ENCODE measurements around the gene CLEC20A. TPM values are rescaled to one million over a fixed set of nuclear protein-coding genes. Genes with fewer than 3 reads are reported as not detected.

CLEC20A gene
- total RNA-seq, 1 experiment from 2014 or later: not detected

DNA sequence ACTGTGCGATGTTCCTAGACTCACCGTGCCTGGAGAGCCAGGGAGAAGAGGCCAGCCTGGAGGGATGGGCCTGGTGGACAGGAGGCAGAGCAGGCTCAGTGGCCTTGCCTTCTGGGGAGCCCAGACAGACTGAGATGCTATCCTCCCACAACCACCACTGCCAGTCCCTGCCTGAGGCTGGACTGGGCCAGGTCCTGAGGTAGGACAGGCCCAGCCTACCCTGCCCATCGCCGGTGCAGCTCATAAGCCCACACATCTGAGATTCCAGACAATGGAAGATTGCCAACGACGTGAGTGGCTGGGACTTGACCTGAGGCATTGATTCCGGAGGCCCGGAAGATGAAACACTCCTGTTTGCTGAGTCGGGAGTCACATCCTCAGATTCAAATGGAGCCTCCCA, 5.8 kb downstream of the CLEC20A start:
- ChIA-PET POLR2A (no interaction called here), CTCF (no interaction called here)
- Histone ChIP-seq H3K4me1 (no peaks in the 10 kb centered on the region), H3K4me3 (ENCODE audit: low read depth, low read length) (no peak overlapping the region), H3K27me3 (replicated peaks; ENCODE audit: control insufficient read depth, insufficient read depth, low read length) (no peaks in the 10 kb centered on the region), H3K9me3 (no peaks in the 10 kb centered on the region), H3K36me3 (ENCODE audit: control insufficient read depth, insufficient read depth, low read length) (no peaks in the 10 kb centered on the region)
- no peak overlapping the region for H3K27ac Mint-ChIP-seq (ENCODE audit: unreplicated experiment)
- no peak for TF ChIP-seq CTCF (IDR thresholded peaks at IDR 0.05; ENCODE audit: insufficient read depth in 1 of 2, low read depth in 1 of 2, low read length in 1 of 2, severe bottlenecking in 1 of 2, unreplicated experiment in 1 of 2)
- H3K4me1 Mint-ChIP-seq (ENCODE audit: low read depth, unreplicated experiment): no peaks in the 10 kb centered on the region
- DNase-seq: no peak
- no peak overlapping the region for H3K4me3 Mint-ChIP-seq (ENCODE audit: unreplicated experiment)
- no peaks in the 10 kb centered on the region for H3K27me3 Mint-ChIP-seq (ENCODE audit: insufficient read depth, unreplicated experiment)
- BruUV-seq (replicated peaks): no TSS peak
- H3K36me3 Mint-ChIP-seq (ENCODE audit: insufficient read depth, unreplicated experiment): no peaks in the 10 kb centered on the region
- intact Hi-C loops (cut with micrococcal nuclease; ENCODE audit: unreplicated experiment): no loop called here
- H3K9me3 Mint-ChIP-seq (ENCODE audit: unreplicated experiment): no peaks in the 10 kb centered on the region

- intact Hi-C loops (cut with micrococcal nuclease; ENCODE audit: unreplicated experiment): no loop called here
- H3K36me3 ChIP-seq (ENCODE audit: control insufficient read depth, insufficient read depth, low read length): no peaks in the 10 kb centered on the region
- no peaks in the 10 kb centered on the region for H3K36me3 Mint-ChIP-seq (ENCODE audit: insufficient read depth, unreplicated experiment)
- H3K27ac Mint-ChIP-seq (ENCODE audit: unreplicated experiment): no peak overlapping the region
- CTCF ChIA-PET: no interaction called here
- H3K4me3 ChIP-seq (ENCODE audit: low read depth, low read length): no peak overlapping the region
- no peaks in the 10 kb centered on the region for H3K9me3 ChIP-seq
- DNase-seq: no peak
- no peak overlapping the region for H3K4me3 Mint-ChIP-seq (ENCODE audit: unreplicated experiment)
- H3K27me3 Mint-ChIP-seq (ENCODE audit: insufficient read depth, unreplicated experiment): no peaks in the 10 kb centered on the region
- no peak for TF ChIP-seq CTCF (IDR thresholded peaks at IDR 0.05; ENCODE audit: insufficient read depth in 1 of 2, low read depth in 1 of 2, low read length in 1 of 2, severe bottlenecking in 1 of 2, unreplicated experiment in 1 of 2)
- no peaks in the 10 kb centered on the region for H3K4me1 Mint-ChIP-seq (ENCODE audit: low read depth, unreplicated experiment)
- no peaks in the 10 kb centered on the region for H3K27me3 ChIP-seq (replicated peaks; ENCODE audit: control insufficient read depth, insufficient read depth, low read length)
- POLR2A ChIA-PET: no interaction called here
- H3K4me1 ChIP-seq: no peaks in the 10 kb centered on the region
- BruUV-seq (replicated peaks): no TSS peak
- H3K9me3 Mint-ChIP-seq (ENCODE audit: unreplicated experiment): no peaks in the 10 kb centered on the region
Observed at GRCh38 chr1:178490136-178490535, 6.6 kb downstream of the CLEC20A start.

DNA sequence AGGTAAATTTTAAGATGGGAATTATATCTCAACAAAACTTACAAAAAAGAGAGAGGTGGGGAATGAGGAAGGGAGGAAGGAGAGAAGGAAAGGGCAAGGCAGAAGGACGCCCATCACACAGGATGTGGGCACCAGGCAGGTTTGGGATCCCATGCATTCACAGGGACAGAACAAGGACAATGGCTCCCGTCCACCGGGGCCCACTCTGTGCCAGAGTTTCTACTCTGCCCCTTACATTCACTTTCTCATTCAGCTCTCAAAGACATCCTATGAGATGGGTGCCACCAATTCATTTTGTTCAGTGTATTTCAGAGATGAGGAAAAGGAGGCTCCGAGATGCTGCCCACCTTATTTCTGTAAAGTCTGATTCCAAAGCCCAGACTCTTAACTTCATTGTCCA, 7.4 kb downstream of the CLEC20A start:
- intact Hi-C loops (cut with micrococcal nuclease; ENCODE audit: unreplicated experiment): no loop called here
- no peaks in the 10 kb centered on the region for H3K27me3 ChIP-seq (replicated peaks; ENCODE audit: control insufficient read depth, insufficient read depth, low read length)
- no peaks in the 10 kb centered on the region for H3K4me1 ChIP-seq
- no peaks in the 10 kb centered on the region for H3K4me1 Mint-ChIP-seq (ENCODE audit: low read depth, unreplicated experiment)
- H3K4me3 Mint-ChIP-seq (ENCODE audit: unreplicated experiment): no peak overlapping the region
- H3K36me3 Mint-ChIP-seq (ENCODE audit: insufficient read depth, unreplicated experiment): no peaks in the 10 kb centered on the region
- no TSS peak for BruUV-seq (replicated peaks)
- no peaks in the 10 kb centered on the region for H3K9me3 ChIP-seq
- DNase-seq: no peak
- ChIA-PET POLR2A (no interaction called here), CTCF (no interaction called here)
- H3K27me3 Mint-ChIP-seq (ENCODE audit: insufficient read depth, unreplicated experiment): no peaks in the 10 kb centered on the region
- H3K9me3 Mint-ChIP-seq (ENCODE audit: unreplicated experiment): no peaks in the 10 kb centered on the region
- H3K36me3 ChIP-seq (ENCODE audit: control insufficient read depth, insufficient read depth, low read length): no peaks in the 10 kb centered on the region
- no peak for TF ChIP-seq CTCF (IDR thresholded peaks at IDR 0.05; ENCODE audit: insufficient read depth in 1 of 2, low read depth in 1 of 2, low read length in 1 of 2, severe bottlenecking in 1 of 2, unreplicated experiment in 1 of 2)
- H3K27ac Mint-ChIP-seq (ENCODE audit: unreplicated experiment): no peak overlapping the region
- H3K4me3 ChIP-seq (ENCODE audit: low read depth, low read length): no peak overlapping the region

All from Caco-2 (cell line).